WERI-Rb-1 (cell line): Measurements from ENCODE around the gene KCNK1.

Experiments
- DNase-seq: peaks from one replicate; pipeline ENCODE4 v3.0.0-alpha.2; 2020
- H3K27ac ChIP-seq: fragments of 250-450 bp; sonication (Bioruptor Pico); 2 replicates; pipeline ENCODE4 v1.5.1; 2020; ENCODE audit warnings: mild to moderate bottlenecking, moderate library complexity
- H3K27me3 ChIP-seq: fragments of 250-450 bp; sonication (Bioruptor Pico); 2 replicates; pipeline ENCODE4 v1.5.1; 2021; ENCODE audit warnings: mild to moderate bottlenecking, low read depth, moderate library complexity; ENCODE audit not compliant: insufficient read depth, severe bottlenecking
- H3K36me3 ChIP-seq: fragments of 250-450 bp; sonication (Bioruptor Pico); 2 replicates; pipeline ENCODE4 v1.5.1; 2020; ENCODE audit warnings: mild to moderate bottlenecking, moderate library complexity
- H3K4me3 ChIP-seq: 2 replicates; pipeline ENCODE4 v1.5.1; 2011; ENCODE audit warnings: low read depth, mild to moderate bottlenecking, control low read depth, low read length
- H3K9me3 ChIP-seq: fragments of 250-450 bp; sonication (Bioruptor Pico); 2 replicates; pipeline ENCODE4 v1.5.1; 2021; ENCODE audit warnings: mild to moderate bottlenecking, moderate library complexity; ENCODE audit not compliant: severe bottlenecking
- TF ChIP-seq, protein P1 (sequence below): IDR thresholded peaks from 2 replicates; pipeline ENCODE4 v1.5.1; 2011; ENCODE audit warnings: low read depth, mild to moderate bottlenecking, control low read depth, inconsistent platforms, low read length

KCNK1 gene

GRCh38 chr1:233639611-233640010 lies 25.7 kb downstream of the KCNK1 start:
- no peak for DNase-seq
- H3K27ac ChIP-seq: no peak overlapping the region
- TF ChIP-seq, protein P1, sequence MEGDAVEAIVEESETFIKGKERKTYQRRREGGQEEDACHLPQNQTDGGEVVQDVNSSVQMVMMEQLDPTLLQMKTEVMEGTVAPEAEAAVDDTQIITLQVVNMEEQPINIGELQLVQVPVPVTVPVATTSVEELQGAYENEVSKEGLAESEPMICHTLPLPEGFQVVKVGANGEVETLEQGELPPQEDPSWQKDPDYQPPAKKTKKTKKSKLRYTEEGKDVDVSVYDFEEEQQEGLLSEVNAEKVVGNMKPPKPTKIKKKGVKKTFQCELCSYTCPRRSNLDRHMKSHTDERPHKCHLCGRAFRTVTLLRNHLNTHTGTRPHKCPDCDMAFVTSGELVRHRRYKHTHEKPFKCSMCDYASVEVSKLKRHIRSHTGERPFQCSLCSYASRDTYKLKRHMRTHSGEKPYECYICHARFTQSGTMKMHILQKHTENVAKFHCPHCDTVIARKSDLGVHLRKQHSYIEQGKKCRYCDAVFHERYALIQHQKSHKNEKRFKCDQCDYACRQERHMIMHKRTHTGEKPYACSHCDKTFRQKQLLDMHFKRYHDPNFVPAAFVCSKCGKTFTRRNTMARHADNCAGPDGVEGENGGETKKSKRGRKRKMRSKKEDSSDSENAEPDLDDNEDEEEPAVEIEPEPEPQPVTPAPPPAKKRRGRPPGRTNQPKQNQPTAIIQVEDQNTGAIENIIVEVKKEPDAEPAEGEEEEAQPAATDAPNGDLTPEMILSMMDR: no peak
- H3K27me3 ChIP-seq: peaks cover 94% of the 10 kb centered on the region
- no peak overlapping the region for H3K4me3 ChIP-seq
- no peaks in the 10 kb centered on the region for H3K36me3 ChIP-seq
- peaks cover 5% of the 10 kb centered on the region for H3K9me3 ChIP-seq

DNA sequence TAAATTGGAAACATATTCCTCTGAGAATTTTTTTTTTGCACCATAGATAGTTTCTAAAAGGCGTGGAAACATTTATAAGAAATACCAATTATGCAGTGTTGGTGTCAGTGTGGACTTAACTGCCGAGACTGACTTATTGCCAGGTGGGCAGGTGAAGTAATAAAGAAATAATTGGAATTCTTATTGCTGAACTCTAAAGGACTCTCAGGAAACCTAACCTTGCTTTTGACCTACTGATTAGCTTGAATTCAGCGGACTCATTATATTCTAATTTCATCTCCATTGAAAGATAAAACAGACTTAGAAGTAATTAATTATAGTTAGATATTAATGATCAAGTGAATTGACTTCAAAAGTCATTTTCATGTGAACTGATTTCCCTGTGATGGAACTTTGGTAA lies 26.3 kb downstream of the KCNK1 start:
- TF ChIP-seq, protein P1: no peak
- H3K27ac ChIP-seq: no peak overlapping the region

GRCh38 chr1:233641029-233641428 lies 27.1 kb downstream of the KCNK1 start:
- no peak overlapping the region for H3K27ac ChIP-seq
- no peak overlapping the region for H3K4me3 ChIP-seq
- H3K9me3 ChIP-seq: peaks cover 5% of the 10 kb centered on the region
- H3K36me3 ChIP-seq: no peaks in the 10 kb centered on the region
- H3K27me3 ChIP-seq: peaks cover 94% of the 10 kb centered on the region
- no peak for DNase-seq
- TF ChIP-seq, protein P1: no peak

More for the DNA sequence above, 26.3 kb downstream of the KCNK1 start:
- Histone ChIP-seq H3K27me3 (peaks cover 94% of the 10 kb centered on the region), H3K36me3 (no peaks in the 10 kb centered on the region), H3K4me3 (no peak overlapping the region), H3K9me3 (peaks cover 5% of the 10 kb centered on the region)
- DNase-seq: no peak

- Histone ChIP-seq H3K27ac (no peak overlapping the region), H3K4me3 (no peak overlapping the region), H3K36me3 (no peaks in the 10 kb centered on the region; the same call in 1 of the 2 replicates), H3K27me3 (peaks cover 100% of the 10 kb centered on the region), H3K9me3 (peaks cover 6% of the 10 kb centered on the region)
- DNase-seq: no peak
- TF ChIP-seq, protein P1: no peak
Observed at GRCh38 chr1:233647073-233647472, 33.2 kb downstream of the KCNK1 start.

DNA sequence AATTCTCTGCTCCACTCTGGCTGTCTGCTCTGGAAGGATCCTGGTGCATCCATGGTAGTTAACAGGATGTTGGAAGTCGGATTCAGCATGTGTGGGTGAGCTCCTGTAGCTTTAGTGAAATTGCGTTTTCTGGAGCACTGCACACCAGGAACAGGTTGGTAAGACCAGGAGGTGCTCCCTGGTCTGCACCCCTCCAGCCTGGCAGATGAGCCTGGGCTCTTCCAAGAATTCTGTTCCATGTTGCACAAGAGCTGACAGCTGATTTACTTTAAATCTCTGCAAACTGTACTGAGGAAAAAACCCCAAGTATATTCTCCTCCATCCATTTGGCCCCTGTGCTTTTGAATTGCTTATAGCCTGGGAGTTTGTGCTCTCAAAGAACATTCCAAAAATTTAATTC lies 33.7 kb downstream of the KCNK1 start:
- Histone ChIP-seq H3K27me3 (peaks cover 100% of the 10 kb centered on the region), H3K36me3 (no peaks in the 10 kb centered on the region; the same call in 1 of the 2 replicates), H3K9me3 (peaks cover 6% of the 10 kb centered on the region), H3K27ac (no peak overlapping the region), H3K4me3 (no peak overlapping the region)
- DNase-seq: no peak
- TF ChIP-seq, protein P1: no peak

DNA sequence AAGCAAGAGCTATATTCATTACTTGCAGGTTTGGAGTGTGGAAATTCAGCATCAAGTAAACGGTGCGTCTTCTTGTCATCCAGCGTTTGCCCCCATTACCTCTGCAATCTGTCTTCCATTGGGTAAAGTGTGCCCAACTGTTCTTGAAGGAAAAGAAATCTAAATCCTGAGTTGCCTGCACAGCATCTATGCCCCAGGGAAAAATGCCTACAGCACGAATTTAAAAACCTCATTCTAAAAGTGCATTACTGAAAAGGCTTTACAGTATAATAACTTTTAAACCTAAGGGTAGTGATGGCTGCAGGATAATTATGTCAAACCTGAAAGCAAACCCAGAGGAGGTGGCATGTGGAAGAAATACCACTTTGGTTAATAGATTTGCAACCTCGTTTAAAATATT lies 37.2 kb downstream of the KCNK1 start:
- Histone ChIP-seq H3K9me3 (peaks cover 4% of the 10 kb centered on the region), H3K4me3 (no peak overlapping the region), H3K27ac (no peak overlapping the region), H3K36me3 (no peaks in the 10 kb centered on the region; the same call in 1 of the 2 replicates), H3K27me3 (peaks cover 100% of the 10 kb centered on the region)
- TF ChIP-seq, protein P1: no peak
- no peak for DNase-seq
